Measurements from ENCODE around the gene NPC1. TPM values are rescaled to one million over a fixed set of nuclear protein-coding genes. Genes with fewer than 3 reads are reported as not detected.

Gene NPC1
- total and polyA plus RNA-seq, 2 donors (not counting 1 experiment from before 2014, with no cell fraction given), result 36.0 to 204 TPM

Other genes starting within 250 kb of the NPC1 start
- gene RIOK3, start 133.2 kb downstream of the NPC1 start, total RNA-seq, result 59.8 and 78.8 TPM in 2 replicates
- 37.6 and 48.4 TPM in 2 replicates for gene RIOK3, start 133.2 kb downstream of the NPC1 start, polyA plus RNA-seq
- gene RMC1, start 83.0 kb downstream of the NPC1 start, total RNA-seq, result 22.1 and 29.6 TPM in 2 replicates
- 22.5 and 23.1 TPM in 2 replicates for gene RMC1, start 83.0 kb downstream of the NPC1 start, polyA plus RNA-seq
- 4.1 and 6.9 TPM in 2 replicates for gene ANKRD29, start 76.4 kb upstream of the NPC1 start, total RNA-seq
- gene ANKRD29, start 76.4 kb upstream of the NPC1 start, polyA plus RNA-seq, result 2.0 and 3.4 TPM in 2 replicates
- gene LAMA3, start 102.9 kb upstream of the NPC1 start, total RNA-seq, result 8.5 and 13.2 TPM in 2 replicates
- 0.75 and 1.9 TPM in 2 replicates for gene LAMA3, start 102.9 kb upstream of the NPC1 start, polyA plus RNA-seq

All from fibroblast of lung (primary cell).